Left colon (tissue), 2 donors: Measurements from ENCODE around the gene SRRM1. TPM values are rescaled to one million over a fixed set of nuclear protein-coding genes. Genes with fewer than 3 reads are reported as not detected.
A peak's percentile ranks its signal among the peaks of the same experiment; 100 is the strongest.
"Not testable (repeated sequence)": the region's sequence is repeated elsewhere in the genome, so short reads cannot be mapped to it uniquely, and the experiment has no call there.

Source experiments
- ATAC-seq: fragments of 200-7000 bp; cut with Tn5 transposase; one replicate; pipeline ENCODE4 v1.9.1; 2020; ENCODE audit warnings: mild to moderate bottlenecking, moderate library complexity
- DNase-seq, 2 donors: peaks; one replicate each; pipeline ENCODE4 v3.0.0-alpha.2; 2020
- intact Hi-C, 2 donors: fragments of 100-400 bp; cut with DNase I in 1 of 2; cut with micrococcal nuclease in 1 of 2; formaldehyde crosslinking; loops; one replicate each; pipeline versions ENCODE4 v1.11.2 to v1.14.0; 2022; cut with DNase I, micrococcal nuclease
- total RNA-seq, 2 donors: library from RNA; stranded (reverse); fragmentation: NEBNext Ultra II Directional; extraction: Animal tissue kit (Norgen Biotek cat#: 25700); gene quantifications; one replicate each; pipeline ENCODE4 v1.2.1, GENCODE V29; 2021
- donor health status: DM: no; HTN: no; CAD: no.
- donor health status: DM: yes; HTN: yes; CAD: no.

Gene SRRM1
- total RNA-seq, 2 donors from 2014 or later: 106 to 115 TPM

- DNase-seq, ATAC-seq, intact Hi-C loops: not testable (repeated sequence)
These were observed 62.9 kb downstream of the SRRM1 start for GRCh38 chr1:24706074-24706389.

GRCh38 chr1:24707687-24708086 is 64.6 kb downstream of the SRRM1 start:
- intact Hi-C loops: no loop called here
- no peak for DNase-seq
- ATAC-seq: no peak

GRCh38 chr1:24708938-24709337 is 65.8 kb downstream of the SRRM1 start:
- intact Hi-C loops: no loop called here
- ATAC-seq (no peak), DNase-seq (no peak)

- ATAC-seq (no peak), DNase-seq (no peak)
- intact Hi-C loops: no loop called here
These were observed 66.8 kb downstream of the SRRM1 start for GRCh38 chr1:24709791-24710441.

GRCh38 chr1:24711329-24711728 is 68.2 kb downstream of the SRRM1 start:
- DNase-seq: no peak
- no peak for ATAC-seq

GRCh38 chr1:24713176-24713575 is 70.1 kb downstream of the SRRM1 start:
- ATAC-seq (no peak), DNase-seq (no peak)
- intact Hi-C loops: no loop called here

More at GRCh38 chr1:24711329-24711728, 68.2 kb downstream of the SRRM1 start:
- intact Hi-C loops: no loop called here

GRCh38 chr1:24713736-24714135 is 70.6 kb downstream of the SRRM1 start:
- intact Hi-C loops: no loop called here
- ATAC-seq (no peak), DNase-seq (no peak)

GRCh38 chr1:24714859-24715520 is 71.9 kb downstream of the SRRM1 start:
- intact Hi-C loops: no loop called here
- DNase-seq (no peak), ATAC-seq (no peak)

GRCh38 chr1:24715658-24716057 is 72.6 kb downstream of the SRRM1 start:
- intact Hi-C loops: no loop called here
- DNase-seq: no peak
- no peak for ATAC-seq

- ATAC-seq (no peak), DNase-seq (no peak)
- intact Hi-C loops: no loop called here
These were observed 75.0 kb downstream of the SRRM1 start for GRCh38 chr1:24717887-24718650.

GRCh38 chr1:24720152-24720551 is 77.0 kb downstream of the SRRM1 start:
- ATAC-seq (no peak), DNase-seq (peak in 1 of 2 donors; percentile 72)
- intact Hi-C loops: no loop called here

- intact Hi-C loops: no loop called here
- ATAC-seq: no peak
- no peak for DNase-seq
These were observed 78.4 kb downstream of the SRRM1 start for GRCh38 chr1:24721533-24721932.

GRCh38 chr1:24722073-24723035 is 79.3 kb downstream of the SRRM1 start:
- ATAC-seq, intact Hi-C loops, DNase-seq: not testable (repeated sequence)

Other genes starting within 250 kb of the SRRM1 start
- gene STPG1, start 229.5 kb upstream of the SRRM1 start, total RNA-seq: 10 to 100 TPM; 17.6 to 24.7 TPM
- 10 to 100 TPM; 33.9 to 48.2 TPM for gene NIPAL3, start 227.5 kb upstream of the SRRM1 start, total RNA-seq
- 10 to 100 TPM; 12.8 to 15.4 TPM for gene RCAN3, start 140.5 kb upstream of the SRRM1 start, total RNA-seq
- gene NCMAP, start 87.2 kb upstream of the SRRM1 start, total RNA-seq: 1 to 10 TPM; 1.2 to 2.2 TPM
- gene CLIC4, start 102.1 kb downstream of the SRRM1 start, total RNA-seq: 10 to 100 TPM; 39.4 to 79.8 TPM